Measurements from ENCODE around the gene RNF157. TPM values are rescaled to one million over a fixed set of nuclear protein-coding genes. Genes with fewer than 3 reads are reported as not detected.

Gene RNF157
- total and polyA plus RNA-seq, 2 of the 4 experiments (the other 2 are of a cell fraction), result 0.54 to 1.3 TPM

DNA sequence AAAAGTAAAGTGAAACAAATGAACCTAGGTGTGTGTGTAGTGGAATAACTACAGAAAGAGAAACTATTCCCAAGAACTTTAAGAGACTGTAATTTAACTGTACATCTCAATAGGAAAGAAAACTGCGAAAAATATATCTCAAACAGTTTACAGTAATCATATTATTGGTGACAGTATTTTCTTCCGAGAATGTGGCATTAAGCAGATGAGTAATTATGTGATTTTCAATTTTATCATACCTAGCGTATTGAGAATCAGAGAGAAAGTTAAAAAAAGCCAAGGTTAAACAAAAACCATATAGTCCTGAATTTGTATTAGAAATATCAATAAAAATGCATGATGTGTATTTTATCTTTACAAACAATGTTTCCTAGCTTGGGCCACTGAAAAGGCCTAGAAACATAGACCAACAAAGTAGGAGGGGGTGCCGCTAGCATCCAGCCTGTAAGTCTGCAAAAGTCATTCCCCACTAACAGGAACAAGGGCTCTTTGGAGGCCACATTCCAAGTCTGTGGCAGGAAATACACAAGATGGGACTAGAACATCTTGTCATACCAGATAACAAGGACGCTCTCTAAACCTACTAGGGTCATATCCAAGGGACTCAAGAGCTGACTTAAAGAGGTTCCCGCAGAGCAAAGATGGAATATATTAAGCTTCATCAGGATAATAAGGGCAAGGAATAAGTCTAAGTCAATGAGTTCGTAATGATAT, 20.5 kb downstream of the RNF157 start:
- dilution Hi-C loops (cut with HindIII; ENCODE audit: low sequenced_read_pairs, unreplicated experiment), result no loop called here
- H4K20me1 ChIP-seq (ENCODE audit: insufficient read depth, low read length), result no peaks in the 10 kb centered on the region
- H3K9me3 ChIP-seq (ENCODE audit: control insufficient read depth, insufficient read depth, low read length), result no peaks in the 10 kb centered on the region
- H3K9ac ChIP-seq (ENCODE audit: low read depth, low read length), result no peak overlapping the region
- intact Hi-C loops (cut with micrococcal nuclease), result no loop called here
- no peak overlapping the region for H2AK9ac ChIP-seq (replicated peaks; ENCODE audit: low read depth, low read length, poor library complexity)
- H2BK120ac ChIP-seq (ENCODE audit: low read depth, low read length), result no peak overlapping the region
- WGBS, 2 experiments (ENCODE audit: extremely low coverage in 2 of 2, insufficient read length in 1 of 2), result no CpG with 5 or more reads among the region's 7 CpGs
- no peak overlapping the region for H3K4ac ChIP-seq (ENCODE audit: low read depth, low read length)
- in situ Hi-C loops (cut with MboI; ENCODE audit: low sequenced_read_pairs), result no loop called here
- H3K27ac ChIP-seq (ENCODE audit: insufficient read depth, low read length), result no peak overlapping the region
- H4K91ac ChIP-seq (ENCODE audit: insufficient read depth, low read depth, low read length), result no peak overlapping the region
- H3K36me3 ChIP-seq (ENCODE audit: control insufficient read depth, insufficient read depth, low read length), result no peaks in the 10 kb centered on the region
- no peaks in the 10 kb centered on the region for H3K9me1 ChIP-seq (ENCODE audit: insufficient read depth, low read length)
- H3K27me3 ChIP-seq (ENCODE audit: control insufficient read depth, insufficient read depth, low read length), result no peaks in the 10 kb centered on the region
- no peak overlapping the region for H3K23ac ChIP-seq (ENCODE audit: low read depth, low read length)
- BruUV-seq (replicated peaks), result no TSS peak
- no peak overlapping the region for H4K5ac ChIP-seq (ENCODE audit: low read depth, low read length)
- ATAC-seq (ENCODE audit: low read depth), result no peak
- DNase-seq, result no peak
- H3K14ac ChIP-seq (replicated peaks; ENCODE audit: low read depth, low read length), result no peak overlapping the region
- no peak overlapping the region for H3K4me2 ChIP-seq (ENCODE audit: low read depth, low read length)
- no peak overlapping the region for H3K56ac ChIP-seq (ENCODE audit: extremely low read depth, insufficient read depth, low read length)
- TF ChIP-seq NFE2L2 (IDR thresholded peaks at IDR 0.05; ENCODE audit: low read depth, low read length), result no peak
- no peak for TF ChIP-seq MXI1 (IDR thresholded peaks at IDR 0.05; ENCODE audit: borderline replicate concordance, low read depth, low read length)
- no peak for TF ChIP-seq RFX5 (IDR thresholded peaks at IDR 0.05; ENCODE audit: low read depth, low read length)
- no peak for TF ChIP-seq BHLHE40 (IDR thresholded peaks at IDR 0.05; ENCODE audit: low read depth, low read length)
- TF ChIP-seq, protein P1, sequence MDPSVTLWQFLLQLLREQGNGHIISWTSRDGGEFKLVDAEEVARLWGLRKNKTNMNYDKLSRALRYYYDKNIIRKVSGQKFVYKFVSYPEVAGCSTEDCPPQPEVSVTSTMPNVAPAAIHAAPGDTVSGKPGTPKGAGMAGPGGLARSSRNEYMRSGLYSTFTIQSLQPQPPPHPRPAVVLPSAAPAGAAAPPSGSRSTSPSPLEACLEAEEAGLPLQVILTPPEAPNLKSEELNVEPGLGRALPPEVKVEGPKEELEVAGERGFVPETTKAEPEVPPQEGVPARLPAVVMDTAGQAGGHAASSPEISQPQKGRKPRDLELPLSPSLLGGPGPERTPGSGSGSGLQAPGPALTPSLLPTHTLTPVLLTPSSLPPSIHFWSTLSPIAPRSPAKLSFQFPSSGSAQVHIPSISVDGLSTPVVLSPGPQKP (IDR thresholded peaks at IDR 0.05; ENCODE audit: borderline replicate concordance, low read depth, low read length), result no peak
- no peak for TF ChIP-seq CHD1 (IDR thresholded peaks at IDR 0.05; ENCODE audit: low read depth, low read length)
- TF ChIP-seq SMC3 (IDR thresholded peaks at IDR 0.05; ENCODE audit: low read depth, low read length), result no peak
- no peak overlapping the region for H3K18ac ChIP-seq (ENCODE audit: low read depth, low read length)
- H2AFZ ChIP-seq (replicated peaks; ENCODE audit: low read length, poor library complexity), result no peak overlapping the region
- no peak overlapping the region for H2BK5ac ChIP-seq (ENCODE audit: low read depth, low read length, poor library complexity, severe bottlenecking)
- CTCF ChIA-PET, result interaction anchor here (0.7 kb wide), 1 partner anchor 166 kb away, joined by 7 read pairs; no protein-coding TSS in a partner anchor
- POLR2A ChIA-PET (ENCODE audit: unreplicated experiment), result no interaction called here
- H2AK5ac ChIP-seq (ENCODE audit: low read depth, low read length), result no peak overlapping the region
- H3K79me1 ChIP-seq (ENCODE audit: low read depth in 1 of 2, low read length in 2 of 2), result no peaks in the 10 kb centered on the region
- H3K4me1 ChIP-seq (ENCODE audit: control insufficient read depth, insufficient read depth, low read length), result no peaks in the 10 kb centered on the region
- no peak overlapping the region for H3K4me3 ChIP-seq (ENCODE audit: insufficient read depth, low read depth, low read length)
- no peak overlapping the region for H2BK15ac ChIP-seq (ENCODE audit: low read depth, low read length)
- H2BK20ac ChIP-seq (ENCODE audit: low read depth, low read length), result no peak overlapping the region
- H4K8ac ChIP-seq (ENCODE audit: low read depth in 2 of 2, low read length in 2 of 2), result no peak overlapping the region

Measured in IMR-90 (cell line).